Activated CD8-positive, alpha-beta memory T cell treated with anti-CD3 and anti-CD28 coated beads for 4 hours (primary cell): ENCODE measurements around the gene GRK2.
A peak's percentile ranks its signal among the peaks of the same experiment; 100 is the strongest.

Source experiments
- DNase-seq, 2 donors: peaks; one replicate each; pipeline ENCODE4 v3.0.0-alpha.2; 2020; ENCODE audit warnings: low read depth in 2 of 2

Gene GRK2

GRCh38 chr11:67282155-67282875 lies 16.0 kb downstream of the GRK2 start:
- DNase-seq, result no peak

- no peak for DNase-seq
Observed at GRCh38 chr11:67282876-67283371, 16.7 kb downstream of the GRK2 start.

- DNase-seq, result no peak
Observed at GRCh38 chr11:67283481-67283963, 17.2 kb downstream of the GRK2 start.

DNA sequence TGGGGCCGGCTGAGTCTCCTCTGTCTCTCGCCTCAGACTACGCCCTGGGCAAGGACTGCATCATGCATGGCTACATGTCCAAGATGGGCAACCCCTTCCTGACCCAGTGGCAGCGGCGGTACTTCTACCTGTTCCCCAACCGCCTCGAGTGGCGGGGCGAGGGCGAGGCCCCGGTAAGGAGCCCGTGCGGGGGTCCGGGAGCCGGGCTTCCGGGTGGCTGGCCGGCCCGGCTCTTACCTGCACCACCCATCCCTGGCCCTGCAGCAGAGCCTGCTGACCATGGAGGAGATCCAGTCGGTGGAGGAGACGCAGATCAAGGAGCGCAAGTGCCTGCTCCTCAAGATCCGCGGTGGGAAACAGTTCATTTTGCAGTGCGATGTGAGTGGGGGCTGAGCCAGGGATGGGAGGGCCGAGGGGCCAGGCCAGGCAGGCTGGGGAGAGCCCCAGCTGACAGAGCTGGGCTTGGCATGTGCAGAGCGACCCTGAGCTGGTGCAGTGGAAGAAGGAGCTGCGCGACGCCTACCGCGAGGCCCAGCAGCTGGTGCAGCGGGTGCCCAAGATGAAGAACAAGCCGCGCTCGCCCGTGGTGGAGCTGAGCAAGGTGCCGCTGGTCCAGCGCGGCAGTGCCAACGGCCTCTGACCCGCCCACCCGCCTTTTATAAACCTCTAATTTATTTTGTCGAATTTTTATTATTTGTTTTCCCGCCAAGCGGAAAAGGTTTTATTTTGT lies 18.7 kb downstream of the GRK2 start:
- DNase-seq, result no peak

DNA sequence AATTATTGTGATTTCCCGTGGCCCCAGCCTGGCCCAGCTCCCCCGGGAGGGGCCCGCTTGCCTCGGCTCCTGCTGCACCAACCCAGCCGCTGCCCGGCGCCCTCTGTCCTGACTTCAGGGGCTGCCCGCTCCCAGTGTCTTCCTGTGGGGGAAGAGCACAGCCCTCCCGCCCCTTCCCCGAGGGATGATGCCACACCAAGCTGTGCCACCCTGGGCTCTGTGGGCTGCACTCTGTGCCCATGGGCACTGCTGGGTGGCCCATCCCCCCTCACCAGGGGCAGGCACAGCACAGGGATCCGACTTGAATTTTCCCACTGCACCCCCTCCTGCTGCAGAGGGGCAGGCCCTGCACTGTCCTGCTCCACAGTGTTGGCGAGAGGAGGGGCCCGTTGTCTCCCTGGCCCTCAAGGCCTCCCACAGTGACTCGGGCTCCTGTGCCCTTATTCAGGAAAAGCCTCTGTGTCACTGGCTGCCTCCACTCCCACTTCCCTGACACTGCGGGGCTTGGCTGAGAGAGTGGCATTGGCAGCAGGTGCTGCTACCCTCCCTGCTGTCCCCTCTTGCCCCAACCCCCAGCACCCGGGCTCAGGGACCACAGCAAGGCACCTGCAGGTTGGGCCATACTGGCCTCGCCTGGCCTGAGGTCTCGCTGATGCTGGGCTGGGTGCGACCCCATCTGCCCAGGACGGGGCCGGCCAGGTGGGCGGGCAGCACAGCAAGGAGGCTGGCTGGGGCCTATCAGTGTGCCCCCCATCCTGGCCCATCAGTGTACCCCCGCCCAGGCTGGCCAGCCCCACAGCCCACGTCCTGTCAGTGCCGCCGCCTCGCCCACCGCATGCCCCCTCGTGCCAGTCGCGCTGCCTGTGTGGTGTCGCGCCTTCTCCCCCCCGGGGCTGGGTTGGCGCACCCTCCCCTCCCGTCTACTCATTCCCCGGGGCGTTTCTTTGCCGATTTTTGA lies 19.5 kb downstream of the GRK2 start:
- no peak for DNase-seq

DNA sequence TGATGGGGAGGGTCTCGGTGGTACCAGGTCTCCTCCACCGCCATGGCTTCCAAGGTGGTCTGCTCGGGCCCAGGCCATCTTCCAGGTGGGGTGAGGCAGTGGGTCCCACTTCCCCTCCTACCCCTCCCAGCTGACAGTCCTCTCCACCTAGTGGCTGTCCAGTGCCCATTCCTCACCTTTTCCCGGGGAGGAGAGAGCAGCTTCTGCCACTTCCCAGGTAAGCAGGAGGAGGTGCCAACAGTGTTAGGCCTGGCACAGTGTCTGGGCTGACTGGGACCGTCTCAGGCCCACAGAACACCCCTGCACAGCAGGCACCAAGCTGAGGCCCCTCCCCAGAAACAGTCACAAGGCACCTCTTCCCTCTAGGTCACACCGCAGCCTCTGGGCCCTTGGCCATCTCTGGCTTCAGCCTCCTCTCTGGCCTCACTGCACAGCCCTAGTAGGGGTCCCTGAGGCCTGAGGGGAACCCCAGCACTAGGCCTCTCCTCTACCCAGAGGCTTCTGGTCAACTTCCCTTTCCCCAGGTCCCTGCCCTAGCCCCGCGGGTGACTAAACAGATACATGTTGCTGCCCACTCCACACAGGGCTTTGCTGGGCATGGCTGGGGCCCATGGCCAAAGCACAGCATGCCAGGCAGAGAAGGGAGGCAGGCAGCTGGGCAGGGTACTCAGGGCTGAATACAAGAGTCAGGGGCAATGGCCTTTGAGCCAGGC lies 20.5 kb downstream of the GRK2 start:
- no peak for DNase-seq

DNA sequence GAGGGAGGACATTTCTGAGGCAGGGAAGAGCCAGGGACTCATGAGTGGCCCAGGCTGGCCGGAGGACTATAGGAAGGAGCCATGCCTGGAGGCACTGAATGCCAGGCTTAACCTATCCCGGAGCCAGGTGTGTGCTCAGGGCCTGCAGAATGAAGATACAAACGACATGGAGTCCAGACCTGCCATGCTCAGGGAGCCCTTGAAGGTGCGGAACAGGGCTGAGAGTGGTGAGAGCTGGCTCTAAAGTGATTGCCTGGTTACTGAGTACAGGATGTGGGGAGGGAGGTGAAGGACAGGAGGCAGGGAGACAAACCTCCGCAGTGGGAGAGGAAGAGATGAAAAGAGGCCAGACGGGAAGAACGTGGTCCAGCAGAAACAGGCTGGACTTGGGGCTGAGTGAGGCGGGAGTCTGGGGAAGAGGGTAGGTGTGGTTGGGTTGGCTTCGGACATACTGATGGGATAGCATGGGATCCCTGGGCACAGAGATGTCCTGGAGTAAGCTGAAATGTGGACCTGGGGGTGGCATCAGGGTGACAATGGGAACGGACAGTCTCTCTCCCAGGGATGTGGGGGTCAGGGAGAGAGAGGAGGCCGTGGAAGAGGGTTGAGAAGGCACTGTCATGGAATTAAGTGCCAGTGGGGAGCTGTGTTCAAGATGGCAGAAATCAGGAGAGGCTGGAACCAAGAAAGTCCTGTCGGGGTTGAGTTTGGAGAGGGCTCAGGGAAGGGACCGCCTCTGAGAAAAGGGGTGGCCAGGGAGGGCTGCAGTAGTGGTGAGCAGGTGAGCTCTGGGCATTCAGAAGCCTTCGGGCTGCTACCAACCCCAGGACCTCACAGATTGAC lies 21.3 kb downstream of the GRK2 start:
- no peak for DNase-seq

DNA sequence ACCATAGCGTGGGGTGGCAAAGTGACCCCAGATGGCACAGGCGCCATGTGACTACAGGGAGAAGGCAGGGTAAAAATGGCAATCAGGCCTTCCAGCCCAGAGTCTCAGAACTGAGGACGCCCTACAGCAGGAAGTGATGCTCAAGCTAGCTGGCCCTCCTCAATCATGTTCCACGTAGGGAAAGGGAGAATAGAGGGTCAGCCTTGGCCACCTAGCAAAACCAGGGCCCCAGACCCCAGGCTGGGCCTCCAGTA lies 21.9 kb downstream of the GRK2 start:
- no peak for DNase-seq

- DNase-seq, result peak; percentile 74 to 81
Observed at GRCh38 chr11:67288452-67289225, 22.4 kb downstream of the GRK2 start.

- no peak for DNase-seq
Observed at GRCh38 chr11:67289226-67289650, 23.0 kb downstream of the GRK2 start, which contains the start of gene ANKRD13D. TSS of gene ANKRD13D (plus strand) at chr11:67289303. CDS start at chr11:67289461, 158 bp downstream.

DNA sequence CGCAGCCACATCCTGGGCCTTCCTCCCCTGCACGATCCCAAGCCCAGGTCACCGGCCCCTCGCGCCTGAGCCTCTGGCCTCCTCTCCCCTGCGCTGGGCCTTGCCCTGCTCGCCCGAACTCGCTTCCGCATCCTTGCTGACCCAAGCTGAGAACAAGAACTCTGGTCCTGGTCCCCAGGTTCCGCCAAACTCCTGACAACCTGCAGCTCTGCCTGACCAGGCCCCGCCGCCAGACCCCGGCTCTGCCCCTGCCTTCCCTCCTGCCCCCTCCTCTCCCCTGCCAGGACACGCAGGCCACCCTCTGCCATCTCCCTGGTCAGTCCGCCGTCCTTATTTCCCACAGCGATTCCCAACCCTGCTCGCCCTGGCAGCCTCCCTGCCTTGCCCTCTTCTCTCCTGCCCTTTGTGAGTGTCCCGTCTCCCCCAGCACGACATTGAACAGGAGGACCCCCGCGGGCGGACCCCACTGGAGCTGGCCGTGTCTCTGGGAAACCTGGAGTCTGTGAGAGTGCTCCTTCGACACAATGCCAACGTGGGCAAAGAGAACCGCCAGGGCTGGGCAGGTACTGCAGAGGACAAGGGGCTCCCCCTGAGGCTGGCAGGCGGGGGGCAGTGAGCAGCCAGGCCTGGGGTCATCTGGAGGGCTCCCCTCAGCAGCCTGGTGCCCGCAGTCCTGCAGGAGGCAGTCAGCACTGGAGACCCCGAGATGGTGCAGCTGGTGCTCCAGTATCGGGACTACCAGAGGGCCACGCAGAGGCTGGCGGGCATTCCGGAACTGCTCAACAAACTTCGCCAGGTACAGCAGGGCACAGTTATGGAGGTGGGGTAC lies 23.6 kb downstream of the GRK2 start:
- DNase-seq, result no peak

DNA sequence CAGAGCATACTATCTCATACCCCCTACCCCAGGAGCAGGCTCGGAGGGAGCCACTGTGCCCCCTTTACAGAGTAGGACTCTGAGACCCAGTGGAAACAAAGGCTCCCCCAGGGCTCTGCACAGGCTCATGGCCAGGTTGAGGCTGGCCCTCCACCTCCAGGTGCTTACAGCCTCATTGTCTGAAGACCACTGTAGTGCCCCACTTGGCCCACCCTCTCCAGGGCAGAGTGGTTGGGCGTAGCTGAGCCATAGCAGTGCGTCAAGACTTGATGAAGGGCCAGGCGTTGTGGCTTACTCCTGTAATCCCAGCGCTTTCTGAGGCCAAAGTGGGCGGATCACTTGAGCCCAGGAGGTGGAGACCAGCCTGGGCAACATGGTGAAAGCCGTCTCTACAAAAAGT lies 24.5 kb downstream of the GRK2 start:
- no peak for DNase-seq

DNA sequence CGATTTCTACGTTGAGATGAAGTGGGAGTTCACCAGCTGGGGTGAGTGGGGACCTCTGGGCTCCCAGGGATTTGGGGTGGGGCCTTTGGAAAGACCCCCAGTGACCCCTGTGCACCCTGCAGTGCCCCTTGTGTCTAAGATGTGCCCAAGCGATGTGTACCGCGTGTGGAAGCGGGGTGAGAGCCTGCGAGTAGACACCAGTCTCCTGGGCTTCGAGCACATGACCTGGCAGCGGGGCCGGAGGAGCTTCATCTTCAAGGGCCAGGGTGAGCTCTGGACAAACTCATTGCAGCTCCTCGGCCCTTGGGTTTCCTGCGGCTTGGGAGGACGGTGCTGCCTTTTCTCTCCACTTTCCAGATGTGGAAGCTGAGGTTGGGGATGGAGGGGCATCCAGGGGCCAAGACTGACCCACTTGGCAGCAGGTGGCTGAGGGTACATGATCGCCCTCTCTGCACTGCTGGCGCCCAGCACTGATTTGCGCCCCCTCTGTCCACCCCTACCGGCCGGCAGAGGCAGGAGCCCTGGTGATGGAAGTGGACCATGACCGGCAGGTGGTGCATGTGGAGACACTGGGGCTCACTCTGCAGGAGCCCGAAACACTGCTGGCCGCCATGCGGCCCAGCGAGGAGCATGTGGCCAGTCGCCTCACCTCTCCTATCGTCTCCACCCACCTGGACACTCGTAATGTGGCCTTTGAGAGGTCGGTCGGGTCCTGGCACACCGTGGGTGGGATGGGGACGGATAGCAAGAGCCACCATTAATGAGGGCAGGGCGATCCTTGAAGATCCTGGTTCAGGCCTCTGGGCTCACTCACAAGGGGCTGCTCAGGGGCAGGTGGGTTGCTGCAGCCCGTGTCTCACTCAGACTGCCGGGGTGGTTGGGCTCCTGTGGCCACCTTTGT lies 25.5 kb downstream of the GRK2 start:
- DNase-seq, result no peak

- DNase-seq, result no peak
Observed at GRCh38 chr11:67292671-67293070, 26.4 kb downstream of the GRK2 start.

DNA sequence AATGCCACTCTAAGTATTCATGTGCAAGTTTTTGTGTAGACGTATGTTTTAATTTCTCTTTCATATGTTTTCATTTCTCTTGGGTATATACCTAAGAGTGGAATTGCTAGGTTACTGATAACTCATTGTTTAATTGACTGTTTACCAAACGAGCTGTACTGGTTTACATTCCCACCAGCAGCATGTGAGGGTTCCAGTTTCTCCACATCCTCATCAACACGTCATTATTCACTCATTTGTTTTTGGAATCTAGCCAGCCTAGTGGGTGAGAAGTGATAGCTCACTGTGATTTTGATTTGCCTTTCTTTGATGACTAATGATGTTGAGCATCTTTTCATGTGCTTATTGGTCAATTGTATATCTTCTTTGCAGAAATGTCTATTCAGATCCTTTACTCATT lies 26.8 kb downstream of the GRK2 start:
- no peak for DNase-seq

GRCh38 chr11:67295846-67296245 lies 29.6 kb downstream of the GRK2 start:
- no peak for DNase-seq

GRCh38 chr11:67298786-67299185 lies 32.5 kb downstream of the GRK2 start:
- DNase-seq, result no peak
